Measurements from ENCODE around the gene TTC34.

TTC34 gene

DNA sequence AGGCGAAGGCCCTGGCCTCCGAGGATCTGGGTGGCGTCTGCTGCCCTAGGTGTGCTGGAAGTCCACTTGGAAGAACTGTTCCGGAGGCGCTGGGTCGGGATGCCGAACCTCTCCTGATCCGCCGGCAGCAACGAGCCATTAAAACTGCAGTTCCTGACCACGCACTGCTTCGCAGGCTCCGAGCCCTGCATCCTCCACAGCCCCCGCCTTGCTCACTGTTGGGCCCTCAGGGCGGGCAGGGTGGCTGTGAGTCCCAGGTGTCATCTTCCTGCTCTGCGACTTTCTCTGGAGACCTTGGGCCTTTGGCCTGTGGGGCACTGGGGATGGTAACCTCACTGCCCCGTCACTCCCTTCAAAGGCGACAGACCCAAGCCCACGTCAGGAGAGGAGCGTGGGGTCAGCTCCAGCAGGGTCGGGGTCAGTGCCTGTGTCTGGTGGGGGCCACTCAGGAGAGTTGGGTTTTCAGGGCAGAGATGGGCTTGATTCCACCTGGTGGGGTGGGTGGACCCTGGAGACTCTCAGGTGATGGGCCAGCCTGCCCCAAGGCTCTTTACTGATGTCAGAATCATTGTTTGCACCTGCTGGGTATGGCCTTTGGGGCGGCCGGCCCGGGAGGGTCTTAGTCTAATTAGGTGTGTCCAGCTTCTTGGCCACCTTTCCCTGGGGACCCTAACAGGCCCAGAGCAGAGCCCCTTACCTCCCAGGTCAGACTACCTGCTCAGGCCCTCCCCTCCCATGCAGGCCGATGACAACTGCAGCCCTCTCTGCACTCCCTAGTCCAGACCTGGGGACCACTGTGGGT is 211.9 kb downstream of the TTC34 start:
- Histone ChIP-seq H3K36me3 (ENCODE audit: control insufficient read depth in 1 of 2, insufficient read depth in 2 of 2, low read length in 2 of 2) (peaks cover 0 to 19% of the 10 kb centered on the region in 2 donors), H3K4me1 (ENCODE audit: control insufficient read depth in 1 of 2, insufficient read depth in 2 of 2, low read length in 2 of 2) (peaks cover 30 to 46% of the 10 kb centered on the region in 2 donors), H3K27ac (ENCODE audit: low read depth, low read length) (no peak overlapping the region), H3K27me3 (ENCODE audit: control insufficient read depth in 1 of 2, insufficient read depth in 2 of 2, low read length in 2 of 2) (no peaks in the 10 kb centered on the region), H3K9ac (ENCODE audit: low read depth in 1 of 2, low read length in 2 of 2) (no peak overlapping the region), H3K9me3 (ENCODE audit: control insufficient read depth in 1 of 2, low read length in 2 of 2) (no peaks in the 10 kb centered on the region), H3K4me3 (ENCODE audit: low read depth in 1 of 2, low read length in 2 of 2) (no peak overlapping the region)

DNA sequence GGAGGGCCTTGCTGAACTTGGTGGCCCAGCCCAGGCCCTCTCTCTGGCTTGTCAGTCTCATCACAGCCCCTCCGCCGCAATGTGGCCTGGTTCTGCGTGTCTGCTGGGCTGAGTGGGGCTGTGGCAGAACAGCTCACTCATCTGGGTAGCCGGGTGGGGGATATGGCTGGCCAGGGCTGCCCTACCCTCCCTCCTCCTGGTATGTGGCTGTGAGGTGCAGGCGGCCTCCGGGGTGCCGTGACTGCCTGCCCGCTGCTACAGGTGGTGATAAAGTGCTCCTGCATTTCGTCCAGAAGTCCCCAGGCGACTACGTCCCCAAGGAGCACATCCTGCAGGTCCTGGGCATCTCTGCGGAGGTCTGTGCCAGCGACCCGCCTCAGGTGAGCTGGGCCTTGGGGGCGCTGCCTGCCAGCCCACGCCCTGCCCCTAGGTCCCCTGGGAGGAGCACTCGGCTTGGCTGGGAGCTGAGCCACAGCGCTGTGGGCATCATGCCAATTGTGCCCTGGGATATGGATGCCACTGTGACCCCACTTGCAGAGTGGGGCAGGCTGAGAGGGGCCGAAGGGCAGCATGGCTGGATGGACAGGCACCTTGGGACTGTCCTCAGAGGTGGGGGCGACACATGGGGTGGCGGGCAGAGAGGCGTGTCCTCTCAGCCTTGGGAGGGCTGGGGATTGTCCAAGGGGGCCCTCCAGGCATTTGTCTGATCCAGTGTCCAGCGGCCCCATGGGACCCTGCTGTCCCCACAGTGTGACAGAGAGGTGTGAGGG is 212.6 kb downstream of the TTC34 start:
- H3K27me3 ChIP-seq (ENCODE audit: control insufficient read depth in 1 of 2, insufficient read depth in 2 of 2, low read length in 2 of 2) = no peaks in the 10 kb centered on the region
- peaks cover 0 to 19% of the 10 kb centered on the region in 2 donors for H3K36me3 ChIP-seq (ENCODE audit: control insufficient read depth in 1 of 2, insufficient read depth in 2 of 2, low read length in 2 of 2)
- no peak overlapping the region for H3K4me3 ChIP-seq (ENCODE audit: low read depth in 1 of 2, low read length in 2 of 2)
- peak overlapping the region in 1 of 2 donors; percentile 18 for H3K9ac ChIP-seq (ENCODE audit: low read depth in 1 of 2, low read length in 2 of 2)
- H3K27ac ChIP-seq (ENCODE audit: low read depth, low read length) = no peak overlapping the region
- H3K4me1 ChIP-seq (ENCODE audit: control insufficient read depth in 1 of 2, insufficient read depth in 2 of 2, low read length in 2 of 2) = peaks cover 32 to 48% of the 10 kb centered on the region in 2 donors
- H3K9me3 ChIP-seq (ENCODE audit: control insufficient read depth in 1 of 2, low read length in 2 of 2) = no peaks in the 10 kb centered on the region

GRCh38 chr1:2587860-2588571 is 213.5 kb downstream of the TTC34 start:
- H3K27me3 ChIP-seq (ENCODE audit: control insufficient read depth in 1 of 2, insufficient read depth in 2 of 2, low read length in 2 of 2) = no peaks in the 10 kb centered on the region
- peaks cover 0 to 19% of the 10 kb centered on the region in 2 donors for H3K36me3 ChIP-seq (ENCODE audit: control insufficient read depth in 1 of 2, insufficient read depth in 2 of 2, low read length in 2 of 2)
- H3K27ac ChIP-seq (ENCODE audit: low read depth, low read length) = no peak overlapping the region
- peak overlapping the region; percentile 43 to 70 for H3K9ac ChIP-seq (ENCODE audit: low read depth in 1 of 2, low read length in 2 of 2)
- no peaks in the 10 kb centered on the region for H3K9me3 ChIP-seq (ENCODE audit: control insufficient read depth in 1 of 2, low read length in 2 of 2)
- H3K4me1 ChIP-seq (ENCODE audit: control insufficient read depth in 1 of 2, insufficient read depth in 2 of 2, low read length in 2 of 2) = peaks cover 30 to 47% of the 10 kb centered on the region in 2 donors
- H3K4me3 ChIP-seq (ENCODE audit: low read depth in 1 of 2, low read length in 2 of 2) = peak overlapping the region; percentile 74 to 92

DNA sequence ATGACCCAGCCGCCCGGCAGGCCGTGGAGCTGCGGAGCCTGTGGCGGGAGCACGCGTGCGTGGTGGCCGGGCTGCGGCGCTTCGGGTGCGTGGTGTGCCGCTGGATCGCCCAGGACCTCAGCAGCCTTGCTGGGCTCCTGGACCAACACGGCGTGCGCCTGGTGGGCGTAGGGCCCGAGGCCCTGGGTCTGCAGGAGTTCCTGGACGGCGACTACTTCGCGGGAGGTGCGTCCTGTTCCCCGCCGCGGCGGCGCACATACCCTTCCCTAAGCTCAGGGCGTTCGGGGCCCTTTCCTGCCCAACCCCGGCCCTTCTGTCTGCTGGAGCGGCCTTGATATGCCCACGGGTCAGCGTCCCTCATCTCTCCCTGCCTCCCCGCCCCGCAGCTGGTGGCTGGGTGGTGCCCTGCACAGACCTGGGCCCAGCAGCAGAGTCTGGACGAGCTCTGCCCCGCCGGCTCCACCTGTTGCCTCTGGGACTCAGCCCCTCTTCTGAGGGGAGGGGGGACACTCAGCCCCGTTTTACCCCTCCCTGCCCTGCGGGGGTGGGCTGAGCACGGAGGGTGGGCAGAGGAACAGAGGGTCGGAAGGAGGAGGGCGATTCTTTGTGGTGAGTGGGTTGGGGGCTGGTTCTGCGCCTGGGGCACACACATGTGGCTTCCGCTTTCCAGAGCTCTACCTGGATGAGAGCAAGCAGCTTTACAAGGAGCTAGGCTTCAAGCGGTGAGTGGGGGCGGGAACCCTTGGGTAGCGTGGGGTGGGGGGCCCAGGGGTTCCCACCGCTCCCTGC is 214.2 kb downstream of the TTC34 start:
- Histone ChIP-seq H3K36me3 (ENCODE audit: control insufficient read depth in 1 of 2, insufficient read depth in 2 of 2, low read length in 2 of 2) (peaks cover 0 to 19% of the 10 kb centered on the region in 2 donors), H3K9me3 (ENCODE audit: control insufficient read depth in 1 of 2, low read length in 2 of 2) (no peaks in the 10 kb centered on the region), H3K27ac (ENCODE audit: low read depth, low read length) (no peak overlapping the region), H3K4me3 (ENCODE audit: low read depth in 1 of 2, low read length in 2 of 2) (peak overlapping the region; percentile 74 to 92), H3K9ac (ENCODE audit: low read depth in 1 of 2, low read length in 2 of 2) (peak overlapping the region; percentile 70 to 91), H3K4me1 (ENCODE audit: control insufficient read depth in 1 of 2, insufficient read depth in 2 of 2, low read length in 2 of 2) (peaks cover 27 to 42% of the 10 kb centered on the region in 2 donors), H3K27me3 (ENCODE audit: control insufficient read depth in 1 of 2, insufficient read depth in 2 of 2, low read length in 2 of 2) (no peaks in the 10 kb centered on the region)

DNA sequence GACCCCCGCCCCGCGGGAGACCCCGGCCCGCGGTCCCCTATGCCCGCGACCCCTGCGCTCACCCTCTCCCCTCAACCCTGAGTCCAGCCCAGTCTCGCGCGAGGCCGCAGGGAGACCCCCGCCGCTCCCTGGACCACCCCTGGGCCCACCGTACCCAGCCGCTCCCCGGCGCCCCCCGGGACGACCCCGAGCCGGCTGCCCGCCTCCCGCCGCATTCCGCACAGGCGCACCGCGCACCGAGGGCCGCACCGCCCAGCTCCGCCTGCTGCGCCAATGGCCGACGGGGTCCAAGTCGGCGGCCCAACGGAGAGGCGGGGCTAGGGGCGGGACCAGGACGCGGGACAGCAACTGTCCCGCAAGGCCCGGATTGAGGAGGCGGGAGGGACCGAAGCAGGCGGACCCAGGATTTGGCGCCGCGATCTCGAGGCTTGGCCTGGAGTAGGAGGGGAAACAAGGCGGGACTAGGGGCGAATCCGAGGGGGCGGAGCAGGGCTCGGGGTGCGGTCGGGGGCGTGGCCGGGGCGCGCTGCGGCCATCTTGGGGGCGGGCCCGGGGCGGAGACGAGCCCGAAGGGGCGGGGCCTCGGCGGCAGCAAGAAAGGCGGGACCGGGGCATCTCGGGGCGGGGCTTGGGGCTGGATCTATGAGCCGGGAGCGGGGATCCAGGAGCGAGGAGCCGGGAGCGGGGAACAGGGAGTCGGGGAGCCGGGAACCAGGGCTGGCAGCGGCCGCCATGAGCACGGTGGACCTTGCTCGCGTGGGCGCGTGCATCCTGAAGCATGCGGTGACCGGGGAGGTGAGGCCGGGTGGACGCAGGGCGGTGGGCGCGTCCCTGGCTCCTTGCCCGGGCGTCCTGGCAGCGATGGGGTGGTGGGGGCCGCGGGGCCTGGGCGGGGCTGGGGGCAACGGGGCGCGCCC is 215.1 kb downstream of the TTC34 start, which contains the start of gene PRXL2B:
TSS of gene PRXL2B (plus strand) at position 624 of the 917 bp plus-strand sequence. CDS start at position 733, 109 bp downstream.
- Histone ChIP-seq H3K9ac (ENCODE audit: low read depth in 1 of 2, low read length in 2 of 2) (peak within 1 kb of the TSS; percentile 96 to 98), H3K27ac (ENCODE audit: low read depth, low read length) (peak within 1 kb of the TSS; percentile 98), H3K27me3 (ENCODE audit: control insufficient read depth in 1 of 2, insufficient read depth in 2 of 2, low read length in 2 of 2) (no peaks in the 10 kb centered on the region), H3K36me3 (ENCODE audit: control insufficient read depth in 1 of 2, insufficient read depth in 2 of 2, low read length in 2 of 2) (peaks cover 0 to 19% of the 10 kb centered on the region in 2 donors), H3K4me3 (ENCODE audit: low read depth in 1 of 2, low read length in 2 of 2) (peak within 1 kb of the TSS; percentile 87 to 92), H3K4me1 (ENCODE audit: control insufficient read depth in 1 of 2, insufficient read depth in 2 of 2, low read length in 2 of 2) (peaks cover 27 to 42% of the 10 kb centered on the region in 2 donors), H3K9me3 (ENCODE audit: control insufficient read depth in 1 of 2, low read length in 2 of 2) (no peaks in the 10 kb centered on the region)

All from duodenal mucosa (tissue), 2 donors.